K562 (cell line): ENCODE data around the gene OTOP3. TPM values are rescaled to one million over a fixed set of nuclear protein-coding genes. Genes with fewer than 3 reads are reported as not detected.
A peak's percentile ranks its signal among the peaks of the same experiment; 100 is the strongest.

Experiments
- ATF6 ChIP-seq: sonication (generic); formaldehyde crosslinking; IDR thresholded peaks from 2 replicates; pipeline ENCODE4 v1.4.0; 2020; ENCODE audit warnings: mild to moderate bottlenecking, missing genetic modification reagents
- BCOR ChIP-seq: fragments of 450-650 bp; IDR thresholded peaks from 2 replicates; pipeline ENCODE4 v1.6.1; 2016
- CBX2 ChIP-seq: fragments of 200-600 bp; sonication (generic); IDR thresholded peaks from one replicate; pipeline ENCODE4 v1.6.1; 2012; ENCODE audit warnings: mild to moderate bottlenecking, low read length, inconsistent platforms; ENCODE audit not compliant: insufficient read depth, poor library complexity, severe bottlenecking
- E2F4 ChIP-seq: sonication (generic); formaldehyde crosslinking; IDR thresholded peaks from 2 replicates; pipeline ENCODE4 v1.8.0; 2022; ENCODE audit warnings: mild to moderate bottlenecking, low read depth, missing genetic modification reagents
- JUN ChIP-seq, 2 experiments: sonication (generic) in 1 of 2; formaldehyde crosslinking in 1 of 2; IDR thresholded peaks; 2 replicates each; pipeline versions ENCODE4 v1.6.1 to v1.8.0; 2012 to 2022; ENCODE audit warnings: borderline replicate concordance in 2 of 2, mild to moderate bottlenecking in 2 of 2, improper control_type of control experiment in 1 of 2, low read depth in 1 of 2, low read length in 1 of 2, missing genetic modification reagents in 1 of 2
- MTA1 ChIP-seq: fragments of 450-650 bp; IDR thresholded peaks from 2 replicates; pipeline ENCODE4 v1.6.1; 2017; ENCODE audit warnings: borderline replicate concordance
- RCOR1 ChIP-seq, 2 experiments: IDR thresholded peaks; 2 replicates each; pipeline ENCODE4 v1.6.1; 2012; ENCODE audit warnings: low read depth in 2 of 2, low read length in 2 of 2, borderline replicate concordance in 1 of 2, improper control_type of control experiment in 1 of 2
- REST ChIP-seq, 2 experiments: fragments of 450-650 bp; formaldehyde crosslinking in 1 of 2; IDR thresholded peaks; 2 replicates each; pipeline versions ENCODE4 v1.4.0 to v1.6.1; 2014 to 2020; ENCODE audit warnings: mild to moderate bottlenecking in 2 of 2, borderline replicate concordance in 1 of 2, low read depth in 1 of 2
- SMAD2 ChIP-seq: fragments of 150-350 bp; IDR thresholded peaks from 2 replicates; pipeline ENCODE4 v1.6.1; 2014; ENCODE audit warnings: low read depth, mild to moderate bottlenecking, low read length
- SRSF9 ChIP-seq: fragments of 200-400 bp; formaldehyde crosslinking; IDR thresholded peaks from 2 replicates; pipeline ENCODE4 v1.6.1; 2017; ENCODE audit warnings: low read depth, low read length, borderline replicate concordance
- TEAD2 ChIP-seq: fragments of 450-650 bp; IDR thresholded peaks from 2 replicates; pipeline ENCODE4 v1.6.1; 2016; ENCODE audit warnings: missing genetic modification characterization, control low read depth, missing compliant biosample characterization
- ZNF224 ChIP-seq: sonication (generic); formaldehyde crosslinking; IDR thresholded peaks from 2 replicates; pipeline ENCODE4 v1.8.0; 2022; ENCODE audit warnings: mild to moderate bottlenecking, missing genetic modification reagents
- ZNF431 ChIP-seq: sonication (generic); formaldehyde crosslinking; IDR thresholded peaks from 2 replicates; pipeline ENCODE4 v1.8.0; 2022; ENCODE audit warnings: mild to moderate bottlenecking, missing genetic modification reagents
- polyA plus RNA-seq, 8 experiments: library from polyadenylated mRNA; depleted of rRNA in 4 of 8; stranded (reverse) in 5 of 8; unstranded in 3 of 8; fragments of >200 nt; fragmentation: Nextera tagmentation in 2 of 8; fragmentation: Illumina TruSeq in 1 of 8; extraction: Ambion mirVana in 2 of 8; extraction: Trizol in 1 of 8; gene quantifications; 2 replicates each; pipeline versions ENCODE4 v1.2.1 to v1.2.3, GENCODE V29; 2011 to 2014; ENCODE audit warnings: inconsistent platforms in 1 of 8, missing spikeins in 1 of 8
- total RNA-seq, 7 experiments: library from RNA; depleted of rRNA in 6 of 7; stranded (reverse); fragments of >200 nt in 6 of 7; fragmentation: Illumina TruSeq in 2 of 7; extraction: Trizol in 2 of 7; gene quantifications; 2 replicates each; pipeline versions ENCODE4 v1.2.1 to v1.2.3, GENCODE V29; 2011 to 2021; ENCODE audit warnings: low replicate concordance in 1 of 7

The OTOP3 gene
- total and polyA plus RNA-seq, 9 of the 15 experiments (the other 6 are each of a cell fraction or from before 2014, with no cell fraction given) = not detected

GRCh38 chr17:74960570-74961342 lies 25.1 kb downstream of the OTOP3 start (continued):
- TF ChIP-seq ATF6 (CRISPR knock-in tag) = peak; percentile 59; the same call in 1 of the 2 replicates
- no peak for TF ChIP-seq CBX2
- TF ChIP-seq MTA1 = peak; percentile 82
- TF ChIP-seq SMAD2 = no peak
- TF ChIP-seq SRSF9 = no peak
- TF ChIP-seq TEAD2 (tag) = no peak
- TF ChIP-seq JUN (IDR thresholded peaks at IDR 0.05; ENCODE audit: borderline replicate concordance, low read depth, low read length) = peak; percentile 54; the same call in 1 of the 2 replicates
- no peak for TF ChIP-seq JUN (CRISPR knock-in tag; IDR thresholded peaks at IDR 0.05; ENCODE audit: borderline replicate concordance)
- peak in 1 of 2 experiments; percentile 23; a peak in 1 of 4 replicates for TF ChIP-seq RCOR1 (IDR thresholded peaks at IDR 0.05; ENCODE audit: borderline replicate concordance in 1 of 2, low read depth in 2 of 2, low read length in 2 of 2)
- TF ChIP-seq ZNF224 = peak; percentile 68; the same call in 1 of the 2 replicates
- peak; percentile 83 for TF ChIP-seq REST (IDR thresholded peaks at IDR 0.05; ENCODE audit: borderline replicate concordance)
- no peak for TF ChIP-seq REST (CRISPR knock-in tag; IDR thresholded peaks at IDR 0.05; ENCODE audit: low read depth)
- TF ChIP-seq BCOR = peak; percentile 53
- no peak; the same call in 1 of the 2 replicates for TF ChIP-seq E2F4 (CRISPR knock-in tag)
- TF ChIP-seq ZNF431 (CRISPR knock-in tag) = 0 out of 2 replicates have a peak, but pooled peaks have one; percentile 64
